ENCODE data around the gene H1-8.

The H1-8 gene

DNA sequence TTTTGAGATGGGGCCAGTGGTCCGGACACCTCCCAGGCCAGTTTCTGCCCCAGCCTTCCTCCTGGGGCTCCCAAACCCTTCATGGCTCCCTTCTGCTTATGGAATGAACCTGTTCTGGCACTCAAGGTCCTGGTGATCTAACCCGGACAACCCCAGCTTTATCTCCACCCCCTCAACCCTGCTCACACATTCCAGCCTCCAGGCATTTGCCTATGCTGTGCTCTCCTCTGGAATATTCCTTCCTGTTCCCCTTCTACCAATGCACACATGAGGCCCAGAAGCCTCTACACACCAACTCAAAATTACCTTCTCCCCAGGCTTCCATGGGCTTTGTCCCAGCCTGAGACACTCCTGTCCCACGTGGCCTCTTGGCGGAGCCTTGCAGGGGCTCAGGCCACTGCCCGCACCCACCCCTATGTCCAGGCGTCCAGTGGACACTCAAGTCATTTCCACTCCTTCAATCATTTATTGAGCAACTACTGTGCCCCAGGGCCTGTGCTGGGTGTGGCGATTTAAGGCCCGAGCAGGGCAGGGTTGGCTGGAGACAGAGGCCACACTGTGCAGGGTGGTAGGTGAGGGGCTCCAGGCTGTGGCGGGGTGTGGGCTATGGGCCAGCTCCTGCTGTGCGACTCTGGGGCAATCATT, 44.7 kb downstream of the H1-8 start:
- TF ChIP-seq, protein P1, sequence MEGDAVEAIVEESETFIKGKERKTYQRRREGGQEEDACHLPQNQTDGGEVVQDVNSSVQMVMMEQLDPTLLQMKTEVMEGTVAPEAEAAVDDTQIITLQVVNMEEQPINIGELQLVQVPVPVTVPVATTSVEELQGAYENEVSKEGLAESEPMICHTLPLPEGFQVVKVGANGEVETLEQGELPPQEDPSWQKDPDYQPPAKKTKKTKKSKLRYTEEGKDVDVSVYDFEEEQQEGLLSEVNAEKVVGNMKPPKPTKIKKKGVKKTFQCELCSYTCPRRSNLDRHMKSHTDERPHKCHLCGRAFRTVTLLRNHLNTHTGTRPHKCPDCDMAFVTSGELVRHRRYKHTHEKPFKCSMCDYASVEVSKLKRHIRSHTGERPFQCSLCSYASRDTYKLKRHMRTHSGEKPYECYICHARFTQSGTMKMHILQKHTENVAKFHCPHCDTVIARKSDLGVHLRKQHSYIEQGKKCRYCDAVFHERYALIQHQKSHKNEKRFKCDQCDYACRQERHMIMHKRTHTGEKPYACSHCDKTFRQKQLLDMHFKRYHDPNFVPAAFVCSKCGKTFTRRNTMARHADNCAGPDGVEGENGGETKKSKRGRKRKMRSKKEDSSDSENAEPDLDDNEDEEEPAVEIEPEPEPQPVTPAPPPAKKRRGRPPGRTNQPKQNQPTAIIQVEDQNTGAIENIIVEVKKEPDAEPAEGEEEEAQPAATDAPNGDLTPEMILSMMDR (IDR thresholded peaks at IDR 0.05; ENCODE audit: insufficient read depth, low read depth, low read length, missing control alignments) = no peak
- H3K4me3 ChIP-seq (ENCODE audit: low read depth, low read length) = no peak overlapping the region
- no peak for DNase-seq (ENCODE audit: low read depth)

DNA sequence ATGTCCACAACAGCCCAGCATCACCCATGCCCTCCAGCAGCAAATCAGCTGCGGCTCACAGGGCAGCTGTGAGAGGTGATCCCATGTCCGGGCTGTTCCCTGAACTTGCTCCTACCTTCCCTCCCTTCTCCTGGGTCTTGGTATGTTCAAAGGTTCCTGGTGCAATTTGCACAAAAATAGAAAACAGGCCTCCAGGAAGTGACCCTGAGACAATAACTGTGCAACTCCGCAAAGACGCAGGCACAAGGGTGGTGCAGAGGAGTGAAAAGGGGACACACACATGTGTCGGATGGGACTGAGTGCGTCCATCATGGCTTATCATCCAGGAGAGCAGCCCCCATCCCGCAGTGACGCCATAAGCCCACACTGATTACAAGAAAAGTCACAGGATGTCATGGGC, 47.2 kb downstream of the H1-8 start:
- TF ChIP-seq, protein P1 (IDR thresholded peaks at IDR 0.05; ENCODE audit: insufficient read depth, low read depth, low read length, missing control alignments) = no peak
- H3K4me3 ChIP-seq (ENCODE audit: low read depth, low read length) = no peak overlapping the region
- DNase-seq (ENCODE audit: low read depth) = no peak

DNA sequence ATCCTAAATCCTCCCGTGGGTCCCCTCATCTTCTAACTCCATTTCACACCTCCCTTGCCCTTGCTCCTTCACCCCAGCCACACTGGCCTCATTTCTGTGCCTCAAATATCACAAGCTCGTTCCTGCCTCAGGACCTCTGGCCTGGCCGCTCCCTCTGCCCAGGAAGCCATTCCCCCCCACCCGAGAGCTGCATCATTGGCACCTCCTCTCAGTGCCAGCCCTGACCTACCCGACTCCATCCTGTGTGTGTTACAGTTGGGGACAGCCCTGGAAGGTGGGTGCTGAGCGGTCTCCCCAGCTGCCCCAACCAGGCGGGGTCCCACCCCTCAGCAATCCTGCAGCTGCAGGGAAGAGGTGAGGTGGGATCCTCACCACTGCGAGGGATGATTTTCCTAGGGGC, 49.0 kb downstream of the H1-8 start:
- TF ChIP-seq, protein P1 (IDR thresholded peaks at IDR 0.05; ENCODE audit: insufficient read depth, low read depth, low read length, missing control alignments) = no peak
- H3K4me3 ChIP-seq (ENCODE audit: low read depth, low read length) = no peak overlapping the region
- no peak for DNase-seq (ENCODE audit: low read depth)

DNA sequence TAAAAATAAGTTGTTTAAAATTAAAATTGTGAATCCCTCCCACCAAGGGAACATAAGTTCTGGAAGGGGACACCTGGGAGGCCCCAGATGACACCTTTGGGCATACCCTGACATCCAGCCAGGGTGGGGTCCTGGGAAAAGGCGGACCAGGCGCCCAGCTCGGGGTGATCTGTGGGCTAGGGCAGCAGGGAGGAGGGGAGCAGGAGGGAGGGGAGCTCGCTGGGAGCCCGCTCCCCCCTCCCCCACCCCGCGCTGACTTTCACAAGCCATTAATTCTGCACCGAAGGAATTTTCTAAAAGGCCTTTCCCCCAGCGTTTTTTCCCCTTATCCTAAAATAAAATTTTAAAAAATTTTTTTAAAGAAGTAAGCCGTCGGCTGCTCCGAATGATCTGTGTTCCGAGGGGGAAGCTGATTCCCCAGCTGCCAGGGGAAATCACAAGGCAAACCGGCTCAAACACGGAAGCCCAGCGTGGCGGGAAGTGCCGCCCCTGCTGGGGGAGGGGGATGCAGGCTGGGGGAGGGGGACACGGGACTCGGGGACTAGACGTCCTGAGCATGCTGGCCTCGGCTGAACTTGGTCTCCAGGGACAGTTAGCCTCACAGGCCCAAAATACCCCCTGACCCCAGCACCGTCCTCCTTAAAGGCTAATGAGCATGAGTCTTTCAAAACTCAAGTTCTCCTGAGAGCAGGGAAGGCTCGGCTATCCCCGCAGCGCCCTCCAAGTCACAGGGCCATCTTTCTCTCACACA, 49.6 kb downstream of the H1-8 start:
- no peak for DNase-seq (ENCODE audit: low read depth)
- TF ChIP-seq, protein P1 (IDR thresholded peaks at IDR 0.05; ENCODE audit: insufficient read depth, low read depth, low read length, missing control alignments) = no peak
- H3K4me3 ChIP-seq (ENCODE audit: low read depth, low read length) = no peak overlapping the region

DNA sequence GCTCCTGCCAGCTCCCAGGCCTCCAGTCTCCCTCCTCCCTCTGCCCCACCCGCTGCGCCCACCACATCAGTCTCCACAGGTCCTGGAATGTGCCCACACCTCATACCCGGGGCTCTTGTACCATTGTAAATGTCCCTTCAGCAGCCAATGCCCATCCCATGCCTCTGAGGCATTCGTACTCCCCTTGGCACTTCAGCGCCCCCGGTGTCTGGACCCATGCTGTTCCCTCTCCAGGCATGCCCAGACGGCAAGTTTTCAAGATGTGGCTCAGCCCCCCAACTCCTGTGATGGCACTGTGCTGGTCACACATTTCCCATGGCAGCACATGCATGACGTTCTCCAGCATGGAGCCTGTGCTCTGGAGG, 50.2 kb downstream of the H1-8 start:
- TF ChIP-seq, protein P1 (IDR thresholded peaks at IDR 0.05; ENCODE audit: insufficient read depth, low read depth, low read length, missing control alignments) = peak; percentile 2
- no peak overlapping the region for H3K4me3 ChIP-seq (ENCODE audit: low read depth, low read length)
- DNase-seq (ENCODE audit: low read depth) = no peak

DNA sequence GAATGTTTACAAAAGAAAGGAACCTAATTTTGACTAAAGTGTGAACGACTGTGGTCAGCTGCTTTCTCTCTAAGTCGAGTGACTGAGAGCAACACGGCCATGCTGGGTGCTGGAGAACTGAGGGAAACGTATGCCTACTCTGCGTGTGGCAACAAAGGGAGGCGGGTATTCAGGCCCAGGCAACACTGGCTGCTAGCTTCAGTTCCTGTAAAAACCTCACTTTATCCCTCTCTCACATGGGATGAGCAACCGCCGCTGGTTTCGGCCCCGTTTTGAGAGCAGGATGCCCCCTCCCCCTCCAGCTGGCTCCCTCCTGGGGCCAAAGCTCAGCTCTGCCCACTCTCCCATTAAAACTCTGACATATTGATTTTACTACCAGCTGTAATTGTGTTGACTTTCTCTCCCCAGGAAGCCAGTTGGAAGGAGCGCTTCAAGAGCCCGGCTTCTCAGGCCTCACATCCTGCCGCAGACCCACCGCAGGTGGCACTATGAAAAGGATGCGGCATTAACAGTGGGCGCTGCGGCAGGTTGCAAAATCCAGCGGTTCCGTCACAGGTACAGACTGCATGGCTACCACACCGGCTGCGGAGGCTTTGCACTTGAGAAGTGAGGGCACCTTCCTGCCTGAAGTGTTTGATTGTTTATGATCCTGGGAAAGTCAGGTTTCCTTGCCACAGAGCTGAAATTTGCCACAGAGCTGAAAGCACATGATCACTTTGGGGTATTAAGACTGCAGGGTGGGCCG, 50.8 kb downstream of the H1-8 start:
- TF ChIP-seq, protein P1 (IDR thresholded peaks at IDR 0.05; ENCODE audit: insufficient read depth, low read depth, low read length, missing control alignments) = no peak
- H3K4me3 ChIP-seq (ENCODE audit: low read depth, low read length) = no peak overlapping the region

More for the DNA sequence above, 50.8 kb downstream of the H1-8 start:
- no peak for DNase-seq (ENCODE audit: low read depth)

Measured in GM12865 (cell line).